Activated T-helper 2 cell treated with anti-CD3 and anti-CD28 coated beads, Interferon-gamma antibody, Interleukin-2, Interleukin-4, amounts not matched to agents 10 μg/mL and 5 μg/mL and 100 μg/mL, durations not matched to agents 14 hours and 24 hours and 36 hours (primary cell): ENCODE results near the gene IARS1. TPM values are rescaled to one million over a fixed set of nuclear protein-coding genes. Genes with fewer than 3 reads are reported as not detected.

Source experiments
- DNase-seq: peaks from one replicate; pipeline ENCODE4 v3.0.0; 2021; ENCODE audit warnings: low spot score
- H3K27ac Mint-ChIP-seq: one replicate; pipeline ENCODE4 v1.8.0; 2021; ENCODE audit warnings: mixed read lengths
- H3K27me3 Mint-ChIP-seq: one replicate; pipeline ENCODE4 v1.8.0; 2021; ENCODE audit warnings: low read depth, mixed read lengths
- H3K36me3 Mint-ChIP-seq: one replicate; pipeline ENCODE4 v1.8.0; 2021; ENCODE audit warnings: low read depth, mixed read lengths
- H3K4me1 Mint-ChIP-seq: one replicate; pipeline ENCODE4 v1.8.0; 2021; ENCODE audit warnings: low read depth, mixed read lengths
- H3K4me3 Mint-ChIP-seq: one replicate; pipeline ENCODE4 v1.8.0; 2021; ENCODE audit warnings: low read depth, mild to moderate bottlenecking, moderate library complexity, mixed read lengths
- H3K9me3 Mint-ChIP-seq: one replicate; pipeline ENCODE4 v1.8.0; 2021; ENCODE audit warnings: mixed read lengths
- intact Hi-C: fragments of 100-400 bp; cut with micrococcal nuclease; formaldehyde crosslinking; loops from one replicate; pipeline ENCODE4 v1.15.1; 2023
- total RNA-seq: library from RNA; stranded (reverse); gene quantifications from 2 replicates; pipeline ENCODE4 v1.2.3, GENCODE V29; 2022

Gene IARS1
- total RNA-seq, result 177 and 186 TPM in 2 replicates

- Mint-ChIP-seq H3K9me3 (no peaks in the 10 kb centered on the region), H3K4me3 (peak within 1 kb of the TSS; percentile 97), H3K27ac (peak within 1 kb of the TSS; percentile 99), H3K36me3 (peaks cover 66% of the 10 kb centered on the region), H3K4me1 (peaks cover 55% of the 10 kb centered on the region), H3K27me3 (no peaks in the 10 kb centered on the region)
- DNase-seq, result peak; percentile 100
- intact Hi-C loops, result loop anchor here (1.0 to 10.0 kb wide), 3 partner anchors 32 to 178 kb away; partner anchors contain the start of genes CENPP, NOL8 and SPTLC1
Observed at GRCh38 chr9:92293452-92294296, at the start of gene IARS1. Gene IARS1, minus strand, starts transcription at chr9:92293697. Its CDS starts 4,278 bp downstream, at chr9:92289419.

GRCh38 chr9:92342825-92343488 is 49.5 kb upstream of the IARS1 start:
- Mint-ChIP-seq H3K27me3 (no peaks in the 10 kb centered on the region), H3K4me3 (no peak overlapping the region), H3K9me3 (peaks cover 4% of the 10 kb centered on the region), H3K36me3 (peaks cover 51% of the 10 kb centered on the region), H3K27ac (no peak overlapping the region), H3K4me1 (no peaks in the 10 kb centered on the region)
- intact Hi-C loops, result no loop called here
- no peak for DNase-seq

GRCh38 chr9:92341578-92341977 is 48.1 kb upstream of the IARS1 start:
- no peak for DNase-seq
- H3K4me3 Mint-ChIP-seq, result no peak overlapping the region
- H3K27ac Mint-ChIP-seq, result no peak overlapping the region
- H3K4me1 Mint-ChIP-seq, result no peaks in the 10 kb centered on the region
- no peaks in the 10 kb centered on the region for H3K27me3 Mint-ChIP-seq
- peaks cover 4% of the 10 kb centered on the region for H3K9me3 Mint-ChIP-seq
- peaks cover 42% of the 10 kb centered on the region for H3K36me3 Mint-ChIP-seq
- intact Hi-C loops, result no loop called here

- Mint-ChIP-seq H3K4me1 (peaks cover 2% of the 10 kb centered on the region), H3K9me3 (no peaks in the 10 kb centered on the region), H3K36me3 (peaks cover 24% of the 10 kb centered on the region), H3K27me3 (no peaks in the 10 kb centered on the region), H3K4me3 (no peak overlapping the region), H3K27ac (no peak overlapping the region)
- intact Hi-C loops, result no loop called here
- no peak for DNase-seq
Observed at GRCh38 chr9:92333282-92333634, 39.8 kb upstream of the IARS1 start.

- DNase-seq, result no peak
- peaks cover 6% of the 10 kb centered on the region for H3K4me1 Mint-ChIP-seq
- no peak overlapping the region for H3K4me3 Mint-ChIP-seq
- H3K36me3 Mint-ChIP-seq, result peaks cover 24% of the 10 kb centered on the region
- H3K27me3 Mint-ChIP-seq, result no peaks in the 10 kb centered on the region
- intact Hi-C loops, result no loop called here
- no peaks in the 10 kb centered on the region for H3K9me3 Mint-ChIP-seq
- H3K27ac Mint-ChIP-seq, result no peak overlapping the region
Observed at GRCh38 chr9:92332577-92333281, 39.2 kb upstream of the IARS1 start.

- peaks cover 29% of the 10 kb centered on the region for H3K4me1 Mint-ChIP-seq
- H3K27me3 Mint-ChIP-seq, result no peaks in the 10 kb centered on the region
- no peak overlapping the region for H3K4me3 Mint-ChIP-seq
- no peaks in the 10 kb centered on the region for H3K9me3 Mint-ChIP-seq
- H3K36me3 Mint-ChIP-seq, result peaks cover 20% of the 10 kb centered on the region
- no peak for DNase-seq
- no peak overlapping the region for H3K27ac Mint-ChIP-seq
- intact Hi-C loops, result loop anchor here (5.0 kb wide), 1 partner anchor 304 kb away; no protein-coding TSS in a partner anchor
Observed at GRCh38 chr9:92328225-92328624, 34.7 kb upstream of the IARS1 start.

- intact Hi-C loops, result loop anchor here (5.0 kb wide), 1 partner anchor 305 kb away; no protein-coding TSS in a partner anchor
- Mint-ChIP-seq H3K27ac (no peak overlapping the region), H3K36me3 (peaks cover 24% of the 10 kb centered on the region), H3K27me3 (no peaks in the 10 kb centered on the region), H3K9me3 (no peaks in the 10 kb centered on the region), H3K4me3 (peak overlapping the region; percentile 92), H3K4me1 (peaks cover 31% of the 10 kb centered on the region)
- no peak for DNase-seq
Observed at GRCh38 chr9:92327283-92327850, 33.9 kb upstream of the IARS1 start.

- intact Hi-C loops, result loop anchor here (1.0 to 5.0 kb wide), 4 partner anchors 33 to 344 kb away; partner anchors contain the start of genes IARS1 and IPPK
- no peaks in the 10 kb centered on the region for H3K9me3 Mint-ChIP-seq
- peaks cover 28% of the 10 kb centered on the region for H3K36me3 Mint-ChIP-seq
- DNase-seq, result no peak
- H3K27me3 Mint-ChIP-seq, result no peaks in the 10 kb centered on the region
- peak overlapping the region; percentile 92 for H3K4me3 Mint-ChIP-seq
- peak overlapping the region; percentile 95 for H3K27ac Mint-ChIP-seq
- peaks cover 31% of the 10 kb centered on the region for H3K4me1 Mint-ChIP-seq
Observed at GRCh38 chr9:92325991-92326500, 32.5 kb upstream of the IARS1 start.

GRCh38 chr9:92325269-92325990 is 31.9 kb upstream of the IARS1 start, which contains the start of the genes CENPP and NOL8:
Gene CENPP, plus strand, starts transcription at chr9:92325953.
Gene NOL8, minus strand, starts transcription at chr9:92325350. Its CDS starts 1,189 bp downstream, at chr9:92324161.
- Mint-ChIP-seq H3K4me3 (peak within 1 kb of the TSS; percentile 92), H3K27ac (peak within 1 kb of the TSS; percentile 95), H3K27me3 (no peaks in the 10 kb centered on the region), H3K4me1 (peaks cover 31% of the 10 kb centered on the region), H3K9me3 (no peaks in the 10 kb centered on the region), H3K36me3 (peaks cover 31% of the 10 kb centered on the region)
- intact Hi-C loops, result loop anchor here (1.0 to 5.0 kb wide), 3 partner anchors 32 to 345 kb away; partner anchors contain the start of genes IARS1 and IPPK
- DNase-seq, result peak; percentile 82

GRCh38 chr9:92324889-92325268 is 31.4 kb upstream of the IARS1 start:
- H3K9me3 Mint-ChIP-seq, result no peaks in the 10 kb centered on the region
- H3K27ac Mint-ChIP-seq, result peak overlapping the region; percentile 95
- no peaks in the 10 kb centered on the region for H3K27me3 Mint-ChIP-seq
- H3K36me3 Mint-ChIP-seq, result peaks cover 33% of the 10 kb centered on the region
- intact Hi-C loops, result loop anchor here (1.0 to 5.0 kb wide), 3 partner anchors 32 to 345 kb away; partner anchors contain the start of genes IARS1 and IPPK
- DNase-seq, result no peak
- H3K4me1 Mint-ChIP-seq, result peaks cover 31% of the 10 kb centered on the region
- H3K4me3 Mint-ChIP-seq, result peak overlapping the region; percentile 92

- intact Hi-C loops, result no loop called here
Observed at GRCh38 chr9:92324431-92324830, 30.9 kb upstream of the IARS1 start.

More at GRCh38 chr9:92324431-92324830, 30.9 kb upstream of the IARS1 start:
- H3K27me3 Mint-ChIP-seq, result no peaks in the 10 kb centered on the region
- DNase-seq, result no peak
- peaks cover 37% of the 10 kb centered on the region for H3K36me3 Mint-ChIP-seq
- H3K9me3 Mint-ChIP-seq, result no peaks in the 10 kb centered on the region
- H3K4me3 Mint-ChIP-seq, result peak overlapping the region; percentile 92
- peaks cover 31% of the 10 kb centered on the region for H3K4me1 Mint-ChIP-seq
- peak overlapping the region; percentile 95 for H3K27ac Mint-ChIP-seq
